ENCODE results near the gene PRAMEF14.
"Not testable (repeated sequence)": the region's sequence is repeated elsewhere in the genome, so short reads cannot be mapped to it uniquely, and the experiment has no call there.

PRAMEF14 gene

GRCh38 chr1:13342496-13342895, 4.4 kb downstream of the PRAMEF14 start:
- not testable (repeated sequence) for H3K4me3 ChIP-seq (ENCODE audit: low read length); H3K36me3 ChIP-seq (ENCODE audit: insufficient read depth, low read length); H2AFZ ChIP-seq (ENCODE audit: low read depth, low read length); H3K9me3 ChIP-seq (ENCODE audit: low read length); H3K27me3 ChIP-seq (ENCODE audit: insufficient read depth, low read length); H3K4me1 ChIP-seq (ENCODE audit: insufficient read depth, low read length)

- H3K4me3 ChIP-seq (ENCODE audit: low read length); H3K4me1 ChIP-seq (ENCODE audit: insufficient read depth, low read length); H3K36me3 ChIP-seq (ENCODE audit: insufficient read depth, low read length); H3K27me3 ChIP-seq (ENCODE audit: insufficient read depth, low read length); H3K9me3 ChIP-seq (ENCODE audit: low read length); H2AFZ ChIP-seq (ENCODE audit: low read depth, low read length): not testable (repeated sequence)
Measured at GRCh38 chr1:13315281-13315680, 31.7 kb downstream of the PRAMEF14 start, which contains the start of gene PRAMEF15. Gene PRAMEF15 (plus strand): TSS chr1:13315581. CDS start chr1:13318408, 2,827 bp downstream.

GRCh38 chr1:13303239-13303638, 43.7 kb downstream of the PRAMEF14 start, which contains the start of gene PRAMEF33:
Gene PRAMEF33 (plus strand): TSS chr1:13303539. CDS start chr1:13305955, 2,416 bp downstream.
- not testable (repeated sequence) for H3K27me3 ChIP-seq (ENCODE audit: insufficient read depth, low read length); H3K9me3 ChIP-seq (ENCODE audit: low read length); H3K4me1 ChIP-seq (ENCODE audit: insufficient read depth, low read length); H3K36me3 ChIP-seq (ENCODE audit: insufficient read depth, low read length); H2AFZ ChIP-seq (ENCODE audit: low read depth, low read length); H3K4me3 ChIP-seq (ENCODE audit: low read length)

GRCh38 chr1:13302197-13302596, 44.7 kb downstream of the PRAMEF14 start:
- H2AFZ ChIP-seq (ENCODE audit: low read depth, low read length); H3K4me3 ChIP-seq (ENCODE audit: low read length); H3K4me1 ChIP-seq (ENCODE audit: insufficient read depth, low read length); H3K27me3 ChIP-seq (ENCODE audit: insufficient read depth, low read length); H3K36me3 ChIP-seq (ENCODE audit: insufficient read depth, low read length); H3K9me3 ChIP-seq (ENCODE audit: low read length): not testable (repeated sequence)

DNA sequence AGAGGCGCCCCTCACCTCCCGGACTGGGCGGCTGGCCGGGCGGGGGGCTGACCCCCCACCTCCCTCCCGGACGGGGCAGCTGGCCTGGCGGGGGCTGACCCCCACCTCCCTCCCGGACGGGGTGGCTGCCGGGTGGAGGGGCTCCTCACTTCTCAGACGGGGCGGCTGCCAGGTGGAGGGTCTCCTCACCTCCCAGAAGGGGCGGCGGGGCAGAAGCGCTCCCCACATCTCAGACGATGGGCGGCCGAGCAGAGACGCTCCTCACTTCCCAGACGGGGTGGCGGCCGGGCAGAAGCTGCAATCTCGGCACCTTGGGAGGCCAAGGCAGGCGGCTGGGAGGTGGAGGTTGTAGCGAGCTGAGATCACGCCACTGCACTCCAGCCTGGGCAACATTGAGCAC, 48.2 kb downstream of the PRAMEF14 start:
- not testable (repeated sequence) for H3K4me1 ChIP-seq (ENCODE audit: insufficient read depth, low read length); H3K4me3 ChIP-seq (ENCODE audit: low read length); H2AFZ ChIP-seq (ENCODE audit: low read depth, low read length); H3K36me3 ChIP-seq (ENCODE audit: insufficient read depth, low read length); H3K9me3 ChIP-seq (ENCODE audit: low read length); H3K27me3 ChIP-seq (ENCODE audit: insufficient read depth, low read length)

GRCh38 chr1:13297216-13297931, 49.6 kb downstream of the PRAMEF14 start:
- not testable (repeated sequence) for H3K4me1 ChIP-seq (ENCODE audit: insufficient read depth, low read length); H3K4me3 ChIP-seq (ENCODE audit: low read length)

More at GRCh38 chr1:13297216-13297931, 49.6 kb downstream of the PRAMEF14 start:
- not testable (repeated sequence) for H2AFZ ChIP-seq (ENCODE audit: low read depth, low read length); H3K36me3 ChIP-seq (ENCODE audit: insufficient read depth, low read length); H3K9me3 ChIP-seq (ENCODE audit: low read length); H3K27me3 ChIP-seq (ENCODE audit: insufficient read depth, low read length)
